H9 (cell line): ENCODE results near the gene MRGPRG. TPM values are rescaled to one million over a fixed set of nuclear protein-coding genes. Genes with fewer than 3 reads are reported as not detected.

Source experiments
- DNase-seq: peaks from one replicate; pipeline ENCODE4 v3.0.0-alpha.2; 2017
- H2AFZ ChIP-seq: one replicate; pipeline ENCODE4 v1.6.1; 2013; ENCODE audit warnings: mild to moderate bottlenecking, low read length, control low read depth, moderate library complexity
- H2AK5ac ChIP-seq: 2 replicates; pipeline ENCODE4 v1.6.1; 2013; ENCODE audit warnings: low read length, control low read depth, mixed read lengths; ENCODE audit not compliant: insufficient read length
- H2BK120ac ChIP-seq: one replicate; pipeline ENCODE4 v1.6.1; 2013; ENCODE audit warnings: low read depth, mild to moderate bottlenecking, low read length, control low read depth, inconsistent platforms; ENCODE audit not compliant: poor library complexity, severe bottlenecking
- H2BK12ac ChIP-seq: 2 replicates; pipeline ENCODE4 v1.6.1; 2013; ENCODE audit warnings: low read length, control low read depth, mixed read lengths, low read depth; ENCODE audit not compliant: insufficient read length
- H2BK15ac ChIP-seq: 2 replicates; pipeline ENCODE4 v1.6.1; 2013; ENCODE audit warnings: low read depth, low read length, control low read depth
- H2BK20ac ChIP-seq: one replicate; pipeline ENCODE4 v1.6.1; 2013; ENCODE audit warnings: low read depth, mild to moderate bottlenecking, low read length, control low read depth, inconsistent platforms; ENCODE audit not compliant: poor library complexity, severe bottlenecking
- H2BK5ac ChIP-seq: 2 replicates; pipeline ENCODE4 v1.6.1; 2013; ENCODE audit warnings: low read length, control low read depth, mixed read lengths; ENCODE audit not compliant: insufficient read length
- H3K14ac ChIP-seq: 2 replicates; pipeline ENCODE4 v1.6.1; 2013; ENCODE audit warnings: low read length, control low read depth; ENCODE audit not compliant: insufficient read depth
- H3K18ac ChIP-seq: 2 replicates; pipeline ENCODE4 v1.6.1; 2013; ENCODE audit warnings: low read depth, mild to moderate bottlenecking, mixed read lengths, low read length, control low read depth; ENCODE audit not compliant: insufficient read length
- H3K23ac ChIP-seq: 2 replicates; pipeline ENCODE4 v1.6.1; 2013; ENCODE audit warnings: low read length, control low read depth, mixed read lengths, low read depth; ENCODE audit not compliant: insufficient read length
- H3K23me2 ChIP-seq: 2 replicates; pipeline ENCODE4 v1.6.1; 2013; ENCODE audit warnings: low read depth, mild to moderate bottlenecking, mixed read lengths, low read length, control low read depth; ENCODE audit not compliant: insufficient read length, poor library complexity, severe bottlenecking
- H3K27ac ChIP-seq: 2 replicates; pipeline ENCODE4 v1.5.1; 2013; ENCODE audit warnings: low read length, control low read depth, mixed read lengths, low read depth; ENCODE audit not compliant: insufficient read length
- H3K27me3 ChIP-seq: 2 replicates; pipeline ENCODE4 v1.6.1; 2013; ENCODE audit warnings: low read length, control low read depth, inconsistent platforms; ENCODE audit not compliant: insufficient read depth
- H3K4ac ChIP-seq: 2 replicates; pipeline ENCODE4 v1.6.1; 2013; ENCODE audit warnings: low read depth, mild to moderate bottlenecking, control low read depth, inconsistent platforms, low read length, moderate library complexity
- H3K4me1 ChIP-seq: 2 replicates; pipeline ENCODE4 v1.6.1; 2013; ENCODE audit warnings: low read length, control low read depth, inconsistent platforms; ENCODE audit not compliant: insufficient read depth
- H3K4me2 ChIP-seq: 2 replicates; pipeline ENCODE4 v1.6.1; 2013; ENCODE audit warnings: low read length, control low read depth, mixed read lengths; ENCODE audit not compliant: insufficient read length, insufficient read depth
- H3K56ac ChIP-seq: 2 replicates; pipeline ENCODE4 v1.6.1; 2013; ENCODE audit warnings: low read depth, mild to moderate bottlenecking, mixed read lengths, low read length, control low read depth; ENCODE audit not compliant: insufficient read length
- H3K79me1 ChIP-seq: 2 replicates; pipeline ENCODE4 v1.6.1; 2013; ENCODE audit warnings: low read depth, mild to moderate bottlenecking, moderate library complexity, low read length, control low read depth, inconsistent platforms; ENCODE audit not compliant: insufficient read depth, poor library complexity, severe bottlenecking
- H3K79me2 ChIP-seq: 2 replicates; pipeline ENCODE4 v1.6.1; 2013; ENCODE audit warnings: low read length, control low read depth, inconsistent platforms; ENCODE audit not compliant: insufficient read depth
- H3K9ac ChIP-seq: 2 replicates; pipeline ENCODE4 v1.6.1; 2013; ENCODE audit warnings: low read length, control low read depth, mixed read lengths; ENCODE audit not compliant: insufficient read length; ENCODE audit errors: extremely low read depth
- H3K9me3 ChIP-seq: one replicate; pipeline ENCODE4 v1.6.1; 2013; ENCODE audit warnings: low read depth, low read length, inconsistent platforms; ENCODE audit not compliant: control insufficient read depth
- H3T11ph ChIP-seq: one replicate; pipeline ENCODE4 v1.6.1; 2013; ENCODE audit warnings: mild to moderate bottlenecking, low read length, control low read depth, inconsistent platforms
- H4K20me1 ChIP-seq: one replicate; pipeline ENCODE4 v1.6.1; 2013; ENCODE audit not compliant: control insufficient read depth, insufficient read length, insufficient read depth
- H4K5ac ChIP-seq: 2 replicates; pipeline ENCODE4 v1.6.1; 2013; ENCODE audit warnings: low read depth, mild to moderate bottlenecking, mixed read lengths, low read length, control low read depth; ENCODE audit not compliant: insufficient read length
- H4K8ac ChIP-seq: replicated peaks from 2 replicates; pipeline ENCODE4 v1.6.1; 2013; ENCODE audit warnings: low read length, control low read depth, mixed read lengths, low read depth; ENCODE audit not compliant: insufficient read length
- H4K91ac ChIP-seq: 2 replicates; pipeline ENCODE4 v1.6.1; 2013; ENCODE audit warnings: low read depth, mild to moderate bottlenecking, moderate library complexity, mixed read lengths, low read length, control low read depth; ENCODE audit not compliant: insufficient read length
- H3K27ac Mint-ChIP-seq, 3 experiments: 2 replicates in 2 of 3; 3 replicates in 1 of 3; pipeline ENCODE4 v1.8.0; 2020 to 2021; ENCODE audit warnings: mixed read lengths in 3 of 3, mild to moderate bottlenecking in 1 of 3, moderate library complexity in 1 of 3
- H3K27me3 Mint-ChIP-seq: 2 replicates; pipeline ENCODE4 v1.8.0; 2021; ENCODE audit warnings: low read depth, mild to moderate bottlenecking, moderate library complexity, mixed read lengths
- H3K36me3 Mint-ChIP-seq, 3 experiments: 2 replicates in 2 of 3; 3 replicates in 1 of 3; pipeline ENCODE4 v1.8.0; 2020 to 2021; ENCODE audit warnings: low read depth in 3 of 3, mixed read lengths in 3 of 3; ENCODE audit not compliant: insufficient read depth in 1 of 3
- H3K4me1 Mint-ChIP-seq, 2 experiments: 2 replicates each; pipeline ENCODE4 v1.8.0; 2020; ENCODE audit warnings: mixed read lengths in 2 of 2
- H3K4me3 Mint-ChIP-seq, 2 experiments: 2 replicates in 1 of 2; 3 replicates in 1 of 2; pipeline ENCODE4 v1.8.0; 2020 to 2021; ENCODE audit warnings: mild to moderate bottlenecking in 2 of 2, mixed read lengths in 2 of 2, moderate library complexity in 1 of 2
- H3K9me3 Mint-ChIP-seq, 2 experiments: 2 replicates in 1 of 2; 3 replicates in 1 of 2; pipeline ENCODE4 v1.8.0; 2020; ENCODE audit warnings: mild to moderate bottlenecking in 2 of 2, mixed read lengths in 2 of 2, moderate library complexity in 1 of 2
- CTCF ChIP-seq: fragments of 200-600 bp; sonication (generic); conservative IDR thresholded peaks from 3 replicates; pipeline ENCODE4 v1.8.0; 2021; ENCODE audit warnings: antibody characterized with exemption, mild to moderate bottlenecking
- WGBS: extraction: QIAGEN DNeasy Blood & Tissue Kit; methylation state at CpG from one replicate; pipeline ENCODE4 v1.1.7; 2013; ENCODE audit warnings: missing lambda C conversion rate, low lambda C conversion rate, mixed read lengths; ENCODE audit not compliant: insufficient read length; ENCODE audit errors: extremely low coverage; 5-methylcytosine and 5-hydroxymethylcytosine counted together
- total RNA-seq: library from RNA; stranded (reverse); gene quantifications from 2 replicates; pipeline ENCODE4 v1.2.1, GENCODE V29; 2021

The MRGPRG gene
- total RNA-seq, 1 experiment from 2014 or later, result not detected

GRCh38 chr11:3227568-3228444 is 9.2 kb upstream of the MRGPRG start:
- no peak overlapping the region for H3T11ph ChIP-seq
- Mint-ChIP-seq H3K27ac (no peak overlapping the region; a peak in 1 of 7 replicates), H3K27me3 (peaks cover 16% of the 10 kb centered on the region), H3K9me3 (no peaks in the 10 kb centered on the region), H3K4me1 (peaks cover 19 to 25% of the 10 kb centered on the region in 2 experiments), H3K4me3 (no peak overlapping the region), H3K36me3 (no peaks in the 10 kb centered on the region)
- no peak overlapping the region for H3K23ac ChIP-seq
- H2BK15ac ChIP-seq, result no peak overlapping the region
- H3K4me2 ChIP-seq, result no peak overlapping the region
- H2BK12ac ChIP-seq, result no peak overlapping the region
- TF ChIP-seq CTCF, result no peak
- no peaks in the 10 kb centered on the region for H3K9me3 ChIP-seq
- no peak overlapping the region for H2AK5ac ChIP-seq
- peak; percentile 31 for DNase-seq
- H2BK20ac ChIP-seq, result no peak overlapping the region
- H2BK120ac ChIP-seq, result no peak overlapping the region
- H3K9ac ChIP-seq, result no peak overlapping the region
- WGBS, result no CpG with 5 or more reads among the region's 46 CpGs
- H2BK5ac ChIP-seq, result no peak overlapping the region
- H3K4me1 ChIP-seq, result no peaks in the 10 kb centered on the region
- H3K23me2 ChIP-seq, result no peaks in the 10 kb centered on the region
- H3K79me1 ChIP-seq, result no peaks in the 10 kb centered on the region
- H4K5ac ChIP-seq, result no peak overlapping the region
- H4K20me1 ChIP-seq, result no peaks in the 10 kb centered on the region
- H4K91ac ChIP-seq, result no peak overlapping the region
- no peak overlapping the region for H3K4ac ChIP-seq
- no peak overlapping the region; the same call in 1 of the 2 replicates for H3K14ac ChIP-seq
- H4K8ac ChIP-seq, result no peak overlapping the region
- H3K27me3 ChIP-seq, result no peaks in the 10 kb centered on the region
- no peak overlapping the region for H3K27ac ChIP-seq
- no peak overlapping the region for H3K18ac ChIP-seq
- H3K79me2 ChIP-seq, result no peaks in the 10 kb centered on the region
- no peak overlapping the region for H3K56ac ChIP-seq
- H2AFZ ChIP-seq, result no peak overlapping the region
